Mucosa of rectum (tissue), 2 donors: ENCODE data around the gene SMDT1.
"Not testable (repeated sequence)": the region's sequence is repeated elsewhere in the genome, so short reads cannot be mapped to it uniquely, and the experiment has no call there.

ENCODE experiments used
- H3K27ac ChIP-seq, 2 donors: one replicate each; pipeline ENCODE4 v1.7.0; 2013; ENCODE audit warnings: inconsistent platforms in 2 of 2, low read depth in 2 of 2, low read length in 2 of 2
- H3K27me3 ChIP-seq, 2 donors: one replicate each; pipeline ENCODE4 v1.7.0; 2013; ENCODE audit warnings: low read length in 2 of 2; ENCODE audit not compliant: control insufficient read depth in 2 of 2, insufficient read depth in 2 of 2
- H3K36me3 ChIP-seq, 2 donors: one replicate each; pipeline ENCODE4 v1.7.0; 2013; ENCODE audit warnings: low read length in 2 of 2; ENCODE audit not compliant: control insufficient read depth in 2 of 2, insufficient read depth in 2 of 2
- H3K4me1 ChIP-seq, 2 donors: one replicate each; pipeline ENCODE4 v1.7.0; 2013; ENCODE audit warnings: low read length in 2 of 2, mild to moderate bottlenecking in 1 of 2; ENCODE audit not compliant: control insufficient read depth in 2 of 2, insufficient read depth in 2 of 2
- H3K4me3 ChIP-seq, 2 donors: one replicate each; pipeline ENCODE4 v1.7.0; 2013; ENCODE audit warnings: low read length in 2 of 2
- H3K9ac ChIP-seq, 2 donors: one replicate each; pipeline ENCODE4 v1.7.0; 2013; ENCODE audit warnings: low read length in 2 of 2, low read depth in 1 of 2, mild to moderate bottlenecking in 1 of 2
- H3K9me3 ChIP-seq, 2 donors: one replicate each; pipeline ENCODE4 v1.7.0; 2013; ENCODE audit warnings: low read length in 2 of 2; ENCODE audit not compliant: control insufficient read depth in 2 of 2
- donor health status: healthy.
- donor health status: Normal muscosa, but diverticular disease.

Gene SMDT1

GRCh38 chr22:42078469-42079318, 806 bp upstream of the SMDT1 start:
- no peaks in the 10 kb centered on the region for H3K9me3 ChIP-seq
- H3K27ac ChIP-seq = peak overlapping the region; percentile 99
- peaks cover 24 to 31% of the 10 kb centered on the region in 2 donors for H3K4me1 ChIP-seq
- peaks cover 15 to 24% of the 10 kb centered on the region in 2 donors for H3K36me3 ChIP-seq
- peak overlapping the region; percentile 94 to 96 for H3K9ac ChIP-seq
- no peaks in the 10 kb centered on the region for H3K27me3 ChIP-seq
- H3K4me3 ChIP-seq = peak overlapping the region; percentile 75 to 98

GRCh38 chr22:42080287-42080686, 787 bp downstream of the SMDT1 start:
- H3K36me3 ChIP-seq = peaks cover 19 to 33% of the 10 kb centered on the region in 2 donors
- peak overlapping the region; percentile 86 to 98 for H3K4me3 ChIP-seq
- no peaks in the 10 kb centered on the region for H3K9me3 ChIP-seq
- H3K4me1 ChIP-seq = peaks cover 16 to 20% of the 10 kb centered on the region in 2 donors
- peak overlapping the region; percentile 99 for H3K27ac ChIP-seq
- no peaks in the 10 kb centered on the region for H3K27me3 ChIP-seq
- peak overlapping the region; percentile 66 to 94 for H3K9ac ChIP-seq

- H3K4me1 ChIP-seq = peaks cover 14 to 18% of the 10 kb centered on the region in 2 donors
- H3K9ac ChIP-seq = no peak overlapping the region
- no peaks in the 10 kb centered on the region for H3K27me3 ChIP-seq
- no peak overlapping the region for H3K27ac ChIP-seq
- no peak overlapping the region for H3K4me3 ChIP-seq
- H3K36me3 ChIP-seq = peaks cover 32 to 47% of the 10 kb centered on the region in 2 donors
- no peaks in the 10 kb centered on the region for H3K9me3 ChIP-seq
These were observed 3.6 kb downstream of the SMDT1 start for GRCh38 chr22:42083119-42083518.

- Histone ChIP-seq H3K27me3 (no peaks in the 10 kb centered on the region), H3K27ac (no peak overlapping the region), H3K36me3 (peaks cover 32 to 47% of the 10 kb centered on the region in 2 donors), H3K9me3 (no peaks in the 10 kb centered on the region), H3K4me3 (no peak overlapping the region), H3K9ac (no peak overlapping the region), H3K4me1 (peaks cover 12 to 19% of the 10 kb centered on the region in 2 donors)
These were observed 5.4 kb downstream of the SMDT1 start for GRCh38 chr22:42084874-42085273.

GRCh38 chr22:42086051-42086450, 6.6 kb downstream of the SMDT1 start:
- H3K27ac ChIP-seq = no peak overlapping the region
- H3K9ac ChIP-seq = no peak overlapping the region
- no peaks in the 10 kb centered on the region for H3K9me3 ChIP-seq
- H3K36me3 ChIP-seq = peaks cover 32 to 47% of the 10 kb centered on the region in 2 donors
- peaks cover 8 to 12% of the 10 kb centered on the region in 2 donors for H3K4me1 ChIP-seq
- H3K27me3 ChIP-seq = no peaks in the 10 kb centered on the region
- H3K4me3 ChIP-seq = no peak overlapping the region

- Histone ChIP-seq H3K4me3 (peak within 1 kb of the TSS; percentile 94 to 95), H3K9me3 (no peaks in the 10 kb centered on the region), H3K4me1 (peaks cover 12 to 14% of the 10 kb centered on the region in 2 donors), H3K36me3 (peaks cover 14 to 15% of the 10 kb centered on the region in 2 donors), H3K27me3 (no peaks in the 10 kb centered on the region), H3K27ac (peak within 1 kb of the TSS; percentile 98 to 99), H3K9ac (peak within 1 kb of the TSS; percentile 92 to 98)
These were observed 11.3 kb downstream of the SMDT1 start, which contains the start of gene NDUFA6 for GRCh38 chr22:42090596-42091454. TSS of gene NDUFA6 (minus strand) at chr22:42090772. CDS start at chr22:42090744, 28 bp downstream.

- Histone ChIP-seq H3K9ac (peak overlapping the region; percentile 65 to 81), H3K9me3 (no peaks in the 10 kb centered on the region), H3K27ac (peak overlapping the region; percentile 86 to 89), H3K4me3 (peak overlapping the region; percentile 69 to 85), H3K27me3 (no peaks in the 10 kb centered on the region), H3K36me3 (peaks cover 8 to 9% of the 10 kb centered on the region in 2 donors), H3K4me1 (peaks cover 12 to 14% of the 10 kb centered on the region in 2 donors)
These were observed 11.9 kb downstream of the SMDT1 start for GRCh38 chr22:42091455-42091782.

- Histone ChIP-seq H3K4me1 (no peaks in the 10 kb centered on the region), H3K27me3 (no peaks in the 10 kb centered on the region), H3K9ac (no peak overlapping the region), H3K4me3 (no peak overlapping the region), H3K27ac (no peak overlapping the region), H3K9me3 (peaks cover 2 to 7% of the 10 kb centered on the region in 2 donors), H3K36me3 (no peaks in the 10 kb centered on the region)
These were observed 21.7 kb downstream of the SMDT1 start for GRCh38 chr22:42101199-42101598.

- not testable (repeated sequence) for H3K9me3 ChIP-seq, H3K4me1 ChIP-seq, H3K27me3 ChIP-seq, H3K4me3 ChIP-seq, H3K27ac ChIP-seq, H3K9ac ChIP-seq, H3K36me3 ChIP-seq
These were observed 24.9 kb downstream of the SMDT1 start for GRCh38 chr22:42104332-42104860.

GRCh38 chr22:42108848-42109247, 29.3 kb downstream of the SMDT1 start:
- H3K4me3 ChIP-seq = no peak overlapping the region
- no peaks in the 10 kb centered on the region for H3K4me1 ChIP-seq
- peaks cover 2% of the 10 kb centered on the region in 2 donors for H3K9me3 ChIP-seq
- no peak overlapping the region for H3K27ac ChIP-seq
- H3K36me3 ChIP-seq = no peaks in the 10 kb centered on the region
- H3K27me3 ChIP-seq = no peaks in the 10 kb centered on the region
- H3K9ac ChIP-seq = no peak overlapping the region
